Stimulated activated CD4-positive, alpha-beta T cell treated with anti-CD3 and anti-CD28 coated beads, Interleukin-15, amount 100 ng/mL, for 48 hours (primary cell): Measurements from ENCODE around the gene MEIS2.

ENCODE experiments used
- DNase-seq, 2 donors: peaks; one replicate each; pipeline ENCODE4 v3.0.0-alpha.2; 2020; ENCODE audit warnings: low read depth in 2 of 2

Gene MEIS2

GRCh38 chr15:37112971-37113670, 12.8 kb upstream of the MEIS2 start:
- no peak for DNase-seq

DNA sequence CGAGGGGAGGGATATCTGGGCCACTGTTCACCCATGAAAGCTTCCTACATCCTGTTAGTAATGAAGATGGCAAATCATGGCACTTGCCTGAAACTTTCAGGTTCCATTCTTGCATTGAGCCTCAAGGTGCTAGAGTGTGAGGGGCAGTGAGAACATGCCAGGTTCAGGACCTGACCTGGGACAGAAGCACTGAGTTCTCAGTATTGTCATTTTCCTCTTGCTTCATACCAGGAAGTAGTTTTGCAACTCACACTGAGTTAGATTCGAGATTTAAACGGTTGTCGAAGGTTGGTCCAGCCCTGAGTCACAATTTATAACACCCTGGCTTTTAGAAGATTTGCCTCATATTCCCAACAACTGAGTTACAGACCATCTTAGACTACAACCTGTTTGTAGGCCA, 11.8 kb upstream of the MEIS2 start:
- DNase-seq = no peak

DNA sequence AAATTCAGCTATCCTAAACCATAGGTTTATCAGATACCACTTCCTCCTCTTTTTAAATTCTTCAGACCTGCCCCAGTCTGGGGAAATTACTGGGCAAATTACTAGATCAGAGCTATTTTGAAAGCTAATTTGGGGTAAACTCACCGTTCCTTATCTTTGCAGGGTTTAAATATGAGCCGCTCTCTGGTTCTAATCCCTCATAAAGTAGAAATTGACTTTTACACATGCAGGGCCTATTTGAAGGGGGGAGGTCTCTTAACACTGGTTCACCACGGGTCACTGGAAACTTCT, 11.0 kb upstream of the MEIS2 start:
- no peak for DNase-seq

- no peak for DNase-seq
Measured at GRCh38 chr15:37109872-37110572, 9.7 kb upstream of the MEIS2 start.

DNA sequence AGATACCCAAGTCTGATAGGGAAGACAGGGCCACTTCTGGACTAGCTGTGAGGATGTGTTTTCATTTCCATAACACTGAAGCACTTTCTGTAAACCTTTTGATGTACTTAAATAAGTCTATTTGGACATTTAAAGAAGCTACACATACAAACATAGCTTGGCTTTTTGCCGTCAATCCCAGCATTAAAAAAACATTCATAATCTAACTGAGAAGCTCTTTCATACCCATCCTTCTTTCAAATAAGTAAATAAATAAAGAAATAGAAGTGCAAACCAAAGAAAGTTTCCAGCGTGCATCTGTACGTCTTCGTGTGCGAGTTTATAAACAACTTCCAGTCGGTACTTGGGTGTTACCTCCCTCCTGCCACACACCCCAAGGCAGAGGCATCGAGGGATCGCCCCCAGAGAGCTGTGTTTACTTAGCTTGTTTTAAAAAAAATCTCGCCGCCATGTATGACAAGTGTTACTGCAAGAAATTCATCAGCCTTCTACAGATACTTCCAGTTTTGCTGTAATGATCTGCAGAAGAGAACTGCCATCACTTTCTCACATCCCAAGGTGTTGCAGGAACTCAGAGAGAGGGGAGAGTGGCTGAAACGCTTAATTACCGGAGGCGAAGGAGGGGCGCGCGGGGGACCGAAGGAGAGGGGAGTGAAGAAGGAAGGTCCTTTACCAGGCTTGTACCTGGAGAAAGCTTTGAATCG, 9.0 kb upstream of the MEIS2 start:
- DNase-seq = no peak

GRCh38 chr15:37108381-37109167, 8.2 kb upstream of the MEIS2 start:
- DNase-seq = no peak

- DNase-seq = no peak
Measured at GRCh38 chr15:37107744-37108380, 7.5 kb upstream of the MEIS2 start.

DNA sequence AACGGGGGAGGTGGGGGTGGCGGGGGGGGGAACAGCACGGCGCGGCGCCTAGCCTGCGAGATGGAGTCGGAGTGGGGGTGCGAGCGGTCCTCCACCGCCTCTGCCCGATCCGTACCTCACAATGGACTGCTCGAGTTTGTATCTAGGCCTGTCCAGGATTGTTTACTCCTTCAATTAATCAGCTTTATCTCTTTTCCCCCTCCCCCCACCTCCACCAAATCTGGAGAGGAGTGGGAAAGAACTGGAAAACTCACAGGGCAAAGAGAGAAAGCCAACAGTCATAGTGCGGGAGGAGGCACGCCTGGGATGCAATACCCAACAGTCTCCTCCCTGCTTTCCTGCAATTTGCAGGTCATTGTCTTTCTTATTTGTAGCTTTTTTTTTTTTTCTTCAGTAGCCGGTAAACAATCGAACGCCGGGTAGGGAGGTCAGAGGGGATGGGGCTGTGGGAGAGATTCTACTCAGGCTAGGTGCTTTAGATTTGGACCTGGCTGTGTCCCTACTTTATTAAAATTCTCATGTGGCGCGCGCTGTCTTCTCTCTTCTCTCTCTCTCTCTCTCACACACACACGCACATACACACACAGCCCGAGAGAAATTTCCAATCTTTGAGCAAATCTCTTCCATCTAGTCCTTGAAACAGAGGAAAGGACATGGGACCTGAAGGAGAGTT, 6.9 kb upstream of the MEIS2 start:
- DNase-seq = no peak

GRCh38 chr15:37106490-37107001, 6.2 kb upstream of the MEIS2 start:
- DNase-seq = no peak

- DNase-seq = no peak
Measured at GRCh38 chr15:37105889-37106288, 5.5 kb upstream of the MEIS2 start.

- no peak for DNase-seq
Measured at GRCh38 chr15:37105029-37105428, 4.7 kb upstream of the MEIS2 start.

- DNase-seq = no peak
Measured at GRCh38 chr15:37104424-37104981, 4.2 kb upstream of the MEIS2 start.

GRCh38 chr15:37103475-37104423, 3.4 kb upstream of the MEIS2 start:
- DNase-seq = no peak

DNA sequence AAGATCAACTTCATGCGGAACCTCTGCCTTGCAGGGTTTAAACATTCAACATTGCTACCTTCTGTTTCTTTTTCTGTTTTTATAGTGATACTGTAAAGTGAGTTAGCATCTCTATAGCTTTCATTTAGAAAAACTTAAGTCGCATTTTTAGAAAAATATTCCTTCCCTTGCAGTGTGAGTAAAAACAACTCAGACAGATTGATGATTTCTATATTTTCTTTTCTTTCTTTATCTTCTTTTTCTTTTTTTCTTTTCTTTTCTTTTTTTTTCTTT, 2.8 kb upstream of the MEIS2 start:
- DNase-seq = no peak

GRCh38 chr15:37102305-37103162, 2.2 kb upstream of the MEIS2 start:
- no peak for DNase-seq

DNA sequence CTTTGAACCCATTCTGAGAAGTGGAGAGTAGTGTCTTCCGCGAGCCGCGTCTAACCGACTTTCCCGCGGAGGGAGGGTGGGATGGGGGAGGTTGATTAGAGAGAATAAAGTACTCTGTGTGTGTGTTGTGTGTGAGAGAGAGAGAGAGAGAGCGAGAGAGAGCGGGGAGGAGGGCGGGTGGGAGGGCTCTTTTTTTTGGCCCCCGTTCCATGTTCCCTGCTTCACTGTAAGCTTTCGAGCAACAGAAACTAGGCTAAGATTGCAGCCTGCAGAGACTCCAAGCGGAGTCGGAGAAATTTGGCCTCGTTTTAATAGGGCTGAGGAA, 1.6 kb upstream of the MEIS2 start:
- no peak for DNase-seq

DNA sequence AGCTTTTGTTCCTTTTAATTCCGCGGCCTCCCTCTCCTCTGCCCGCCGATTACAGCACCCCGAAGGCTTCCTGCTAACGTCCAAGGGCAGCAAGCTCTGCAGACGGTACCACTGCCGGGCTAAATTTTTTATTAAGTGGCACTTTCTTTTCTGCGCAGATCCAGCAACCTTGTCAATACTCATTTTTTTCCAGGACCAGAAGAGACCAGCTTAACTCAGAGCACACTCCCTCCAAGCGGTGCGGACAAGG, 542 bp upstream of the MEIS2 start:
- no peak for DNase-seq

DNA sequence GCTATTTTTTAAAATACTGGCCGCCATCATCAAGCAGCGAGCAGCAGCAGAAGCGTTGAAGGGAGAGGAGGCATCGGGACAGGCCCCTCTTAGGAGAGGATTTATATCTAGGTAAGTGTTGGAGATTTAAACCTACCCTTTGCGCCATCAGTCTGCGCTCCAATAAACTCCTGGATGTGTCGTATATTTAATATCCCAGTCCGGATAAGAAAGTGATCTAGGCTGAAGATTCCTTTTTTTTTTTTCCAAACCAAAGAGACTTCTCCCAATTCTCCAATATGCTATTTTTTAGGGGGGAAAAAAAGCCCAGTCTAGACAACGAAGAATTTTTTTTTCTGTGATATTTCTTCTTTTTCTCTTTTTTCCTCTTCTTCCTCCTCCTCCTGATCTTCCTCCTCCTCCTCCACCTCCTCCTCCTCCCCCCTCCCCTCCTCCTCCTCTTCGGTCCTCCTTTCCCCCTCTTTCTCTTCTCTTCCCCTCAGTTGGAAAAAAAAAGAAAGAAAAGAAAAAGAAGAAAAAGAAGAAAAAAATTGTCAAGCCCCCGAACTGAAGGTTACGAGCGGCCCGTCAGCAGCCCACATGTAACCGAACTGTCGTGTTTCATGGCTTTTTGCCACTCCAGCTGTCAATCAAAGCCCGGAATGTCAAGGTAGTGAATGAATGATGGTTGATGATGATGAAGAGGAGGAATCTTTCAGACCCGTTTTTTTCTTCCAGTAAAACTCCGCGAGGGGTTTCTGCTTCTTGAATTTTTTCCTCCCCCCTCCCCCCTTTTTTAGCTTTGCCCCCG, 835 bp downstream of the MEIS2 start:
- no peak for DNase-seq
